ENCODE results near the gene IRAK1BP1. TPM values are rescaled to one million over a fixed set of nuclear protein-coding genes. Genes with fewer than 3 reads are reported as not detected.

Gene IRAK1BP1
- total and polyA plus RNA-seq, 9 of the 15 experiments (the other 6 are each of a cell fraction or from before 2014, with no cell fraction given): 1.8 to 3.7 (median 2.1) TPM

- no peaks in the 10 kb centered on the region for H3K36me3 ChIP-seq (ENCODE audit: control insufficient read depth, insufficient read depth, low read length)
- in situ Hi-C loops (cut with MboI): no loop called here
- no peak overlapping the region for H3K9ac ChIP-seq (ENCODE audit: insufficient read depth in 1 of 2, low read depth in 2 of 2, low read length in 2 of 2)
- ChIA-PET POLR2A (no interaction called here), CTCF (ENCODE audit: low intra/inter-chr PET ratio) (no interaction called here)
- no peaks in the 10 kb centered on the region for H3K9me3 ChIP-seq (replicated peaks; ENCODE audit: control insufficient read depth, insufficient read depth, low read depth, low read length)
- H3K4me1 ChIP-seq (replicated peaks in 1 of 2; ENCODE audit: control insufficient read depth in 2 of 2, insufficient read depth in 2 of 2, low read length in 2 of 2): no peaks in the 10 kb centered on the region
- FAIRE-seq (no peak), ATAC-seq (no peak), DNase-seq (ENCODE audit: extremely low read depth in 1 of 4, low spot score in 3 of 4) (no peak)
- intact Hi-C loops (cut with micrococcal nuclease): no loop called here
- H3K9me1 ChIP-seq (ENCODE audit: control insufficient read depth, insufficient read depth, low read length): no peaks in the 10 kb centered on the region
- no peak overlapping the region for H2AFZ ChIP-seq (ENCODE audit: low read depth, low read length)
- no peak overlapping the region for H3K4me3 ChIP-seq
- BruUV-seq (replicated peaks): no TSS peak
- H3K27me3 ChIP-seq (ENCODE audit: control insufficient read depth in 2 of 2, insufficient read depth in 2 of 2, low read length in 2 of 2): no peaks in the 10 kb centered on the region
- H3K4me2 ChIP-seq (ENCODE audit: insufficient read depth, low read length): no peak overlapping the region
- no peak overlapping the region for H3K27ac ChIP-seq (ENCODE audit: extremely low read depth, low read depth, low read length)
- no peaks in the 10 kb centered on the region for H3K79me2 ChIP-seq (ENCODE audit: control insufficient read depth, insufficient read depth, low read length)
- H4K20me1 ChIP-seq (replicated peaks; ENCODE audit: control insufficient read depth, insufficient read depth, low read length): no peaks in the 10 kb centered on the region
- TF ChIP-seq ZNF232 (CRISPR knock-in tag; IDR thresholded peaks at IDR 0.05) (no peak), OTX1 (CRISPR knock-in tag; IDR thresholded peaks at IDR 0.05) (no peak), THAP12 (CRISPR knock-in tag; IDR thresholded peaks at IDR 0.05) (no peak), KDM2B (CRISPR knock-in tag; IDR thresholded peaks at IDR 0.05) (no peak), ARID3B (CRISPR knock-in tag; IDR thresholded peaks at IDR 0.05; ENCODE audit: borderline replicate concordance) (no peak), TCF15 (CRISPR knock-in tag; IDR thresholded peaks at IDR 0.05) (no peak), KAT8 (IDR thresholded peaks at IDR 0.05; ENCODE audit: low read depth) (no peak), ZNF12 (CRISPR knock-in tag; IDR thresholded peaks at IDR 0.05) (no peak), STAT6 (CRISPR knock-in tag; IDR thresholded peaks at IDR 0.05) (no peak), ZNF263 (CRISPR knock-in tag; IDR thresholded peaks at IDR 0.05; ENCODE audit: borderline replicate concordance) (no peak), SIX5 (IDR thresholded peaks at IDR 0.05; ENCODE audit: borderline replicate concordance in 1 of 2, insufficient read depth in 1 of 2, low read depth in 1 of 2, low read length in 2 of 2) (no peak), SIN3B (IDR thresholded peaks at IDR 0.05; ENCODE audit: low read depth) (no peak), USF1 (CRISPR knock-in tag; IDR thresholded peaks at IDR 0.05) (no peak), HNRNPL (IDR thresholded peaks at IDR 0.05; ENCODE audit: low read depth, low read length) (no peak)
Observed at GRCh38 chr6:78832091-78832808, 35.1 kb upstream of the IRAK1BP1 start.

Data from K562 (cell line).